Measurements from ENCODE around the gene ARTN. TPM values are rescaled to one million over a fixed set of nuclear protein-coding genes. Genes with fewer than 3 reads are reported as not detected.

ARTN gene
- total RNA-seq, 4 donors from 2014 or later, result 0.48 to 2.7 (median 1.3) TPM; not detected in 1

DNA sequence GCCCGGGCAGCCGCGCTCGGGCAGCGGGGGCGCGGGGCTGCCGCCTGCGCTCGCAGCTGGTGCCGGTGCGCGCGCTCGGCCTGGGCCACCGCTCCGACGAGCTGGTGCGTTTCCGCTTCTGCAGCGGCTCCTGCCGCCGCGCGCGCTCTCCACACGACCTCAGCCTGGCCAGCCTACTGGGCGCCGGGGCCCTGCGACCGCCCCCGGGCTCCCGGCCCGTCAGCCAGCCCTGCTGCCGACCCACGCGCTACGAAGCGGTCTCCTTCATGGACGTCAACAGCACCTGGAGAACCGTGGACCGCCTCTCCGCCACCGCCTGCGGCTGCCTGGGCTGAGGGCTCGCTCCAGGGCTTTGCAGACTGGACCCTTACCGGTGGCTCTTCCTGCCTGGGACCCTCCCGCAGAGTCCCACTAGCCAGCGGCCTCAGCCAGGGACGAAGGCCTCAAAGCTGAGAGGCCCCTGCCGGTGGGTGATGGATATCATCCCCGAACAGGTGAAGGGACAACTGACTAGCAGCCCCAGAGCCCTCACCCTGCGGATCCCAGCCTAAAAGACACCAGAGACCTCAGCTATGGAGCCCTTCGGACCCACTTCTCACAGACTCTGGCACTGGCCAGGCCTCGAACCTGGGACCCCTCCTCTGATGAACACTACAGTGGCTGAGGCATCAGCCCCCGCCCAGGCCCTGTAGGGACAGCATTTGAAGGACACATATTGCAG, 3.0 kb downstream of the ARTN start:
- peak in 1 of 2 donors; percentile 35 for DNase-seq
- Histone ChIP-seq H3K9me3 (no peaks in the 10 kb centered on the region), H3K36me3 (no peaks in the 10 kb centered on the region), H3K27me3 (no peaks in the 10 kb centered on the region), H3K4me1 (peaks cover 0 to 11% of the 10 kb centered on the region in 2 donors), H3K27ac (no peak overlapping the region), H3K4me3 (peak overlapping the region in 1 of 2 donors; percentile 34)
- intact Hi-C loops (cut with DNase I; ENCODE audit: low total_unique reads), result loop anchor here (5.0 kb wide), 1 partner anchor 174 kb away; no protein-coding TSS in a partner anchor
- TF ChIP-seq, protein P1, sequence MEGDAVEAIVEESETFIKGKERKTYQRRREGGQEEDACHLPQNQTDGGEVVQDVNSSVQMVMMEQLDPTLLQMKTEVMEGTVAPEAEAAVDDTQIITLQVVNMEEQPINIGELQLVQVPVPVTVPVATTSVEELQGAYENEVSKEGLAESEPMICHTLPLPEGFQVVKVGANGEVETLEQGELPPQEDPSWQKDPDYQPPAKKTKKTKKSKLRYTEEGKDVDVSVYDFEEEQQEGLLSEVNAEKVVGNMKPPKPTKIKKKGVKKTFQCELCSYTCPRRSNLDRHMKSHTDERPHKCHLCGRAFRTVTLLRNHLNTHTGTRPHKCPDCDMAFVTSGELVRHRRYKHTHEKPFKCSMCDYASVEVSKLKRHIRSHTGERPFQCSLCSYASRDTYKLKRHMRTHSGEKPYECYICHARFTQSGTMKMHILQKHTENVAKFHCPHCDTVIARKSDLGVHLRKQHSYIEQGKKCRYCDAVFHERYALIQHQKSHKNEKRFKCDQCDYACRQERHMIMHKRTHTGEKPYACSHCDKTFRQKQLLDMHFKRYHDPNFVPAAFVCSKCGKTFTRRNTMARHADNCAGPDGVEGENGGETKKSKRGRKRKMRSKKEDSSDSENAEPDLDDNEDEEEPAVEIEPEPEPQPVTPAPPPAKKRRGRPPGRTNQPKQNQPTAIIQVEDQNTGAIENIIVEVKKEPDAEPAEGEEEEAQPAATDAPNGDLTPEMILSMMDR (IDR thresholded peaks at IDR 0.05), result no peak
- TF ChIP-seq POLR2A (IDR thresholded peaks at IDR 0.05), result no peak

DNA sequence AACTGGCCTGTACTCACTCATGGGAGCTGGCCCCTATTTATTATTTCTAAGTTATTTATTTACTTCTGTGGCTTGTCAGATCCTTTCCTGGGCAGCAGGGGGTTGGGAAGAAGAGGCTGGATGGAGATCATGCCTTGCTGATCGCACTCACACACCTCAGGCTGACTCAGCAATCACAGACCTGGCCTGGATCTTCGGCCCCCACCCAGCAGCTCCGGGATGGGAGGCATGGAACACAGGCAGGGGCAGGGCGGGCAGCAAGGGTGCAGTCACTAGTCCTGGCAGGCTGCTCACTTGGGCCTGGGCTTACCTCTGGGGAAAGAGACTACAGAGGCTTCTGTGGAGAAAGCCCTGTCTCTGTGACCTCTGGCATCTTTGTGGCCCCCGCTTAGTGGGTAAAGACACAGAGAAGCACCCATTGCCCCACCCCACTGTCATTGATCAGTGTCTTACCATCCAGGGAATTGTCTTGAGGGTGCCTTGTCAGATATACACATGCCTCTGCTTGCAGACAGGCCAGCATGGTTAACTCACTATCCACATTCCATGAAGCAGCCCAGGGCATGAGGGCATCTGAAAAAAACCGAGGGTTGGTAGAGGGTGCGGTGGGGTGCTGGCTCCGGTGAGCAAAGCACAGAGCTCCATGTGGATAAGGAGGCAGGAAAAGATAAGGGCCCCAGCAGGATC, 3.7 kb downstream of the ARTN start:
- H3K27me3 ChIP-seq, result no peaks in the 10 kb centered on the region
- H3K27ac ChIP-seq, result no peak overlapping the region
- TF ChIP-seq POLR2A (IDR thresholded peaks at IDR 0.05), result no peak
- TF ChIP-seq, protein P1 (IDR thresholded peaks at IDR 0.05), result no peak
- H3K9me3 ChIP-seq, result no peaks in the 10 kb centered on the region
- no peak overlapping the region for H3K4me3 ChIP-seq
- H3K36me3 ChIP-seq, result no peaks in the 10 kb centered on the region
- H3K4me1 ChIP-seq, result peaks cover 0 to 11% of the 10 kb centered on the region in 2 donors
- intact Hi-C loops (cut with DNase I; ENCODE audit: low total_unique reads), result loop anchor here (5.0 kb wide), 1 partner anchor 175 kb away; no protein-coding TSS in a partner anchor
- DNase-seq, result no peak

DNA sequence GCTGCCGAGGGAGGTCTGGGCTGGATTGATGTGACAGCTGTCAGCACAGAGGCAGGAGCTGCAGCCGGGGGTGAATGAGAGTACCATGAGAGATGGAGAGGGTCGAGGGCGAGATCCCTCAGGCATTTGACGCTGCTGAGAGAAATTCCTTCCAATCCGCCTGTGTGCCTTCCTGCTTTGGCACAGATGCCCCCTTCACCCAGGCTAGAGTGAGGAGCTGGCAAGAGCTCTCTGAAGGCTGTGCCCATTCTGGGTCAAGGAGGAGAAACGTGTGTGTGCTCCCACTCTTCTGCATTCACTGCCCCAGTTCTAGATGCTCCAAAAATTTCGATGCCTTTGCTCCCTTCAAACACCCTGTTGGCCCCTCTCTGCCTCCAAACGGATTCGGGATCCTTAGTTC, 4.8 kb downstream of the ARTN start:
- no peaks in the 10 kb centered on the region for H3K27me3 ChIP-seq
- H3K4me1 ChIP-seq, result peaks cover 0 to 4% of the 10 kb centered on the region in 2 donors
- no peaks in the 10 kb centered on the region for H3K9me3 ChIP-seq
- intact Hi-C loops (cut with DNase I; ENCODE audit: low total_unique reads), result loop anchor here (5.0 kb wide), 1 partner anchor 176 kb away; no protein-coding TSS in a partner anchor
- no peak for DNase-seq
- no peaks in the 10 kb centered on the region for H3K36me3 ChIP-seq
- no peak overlapping the region for H3K27ac ChIP-seq
- H3K4me3 ChIP-seq, result no peak overlapping the region
- TF ChIP-seq POLR2A (IDR thresholded peaks at IDR 0.05), result no peak
- TF ChIP-seq, protein P1 (IDR thresholded peaks at IDR 0.05), result no peak

- Histone ChIP-seq H3K4me3 (no peak overlapping the region), H3K27me3 (no peaks in the 10 kb centered on the region), H3K27ac (no peak overlapping the region), H3K4me1 (no peaks in the 10 kb centered on the region), H3K36me3 (no peaks in the 10 kb centered on the region), H3K9me3 (no peaks in the 10 kb centered on the region)
- TF ChIP-seq, protein P1 (IDR thresholded peaks at IDR 0.05), result no peak
- no peak for TF ChIP-seq POLR2A (IDR thresholded peaks at IDR 0.05)
- no peak for DNase-seq
- intact Hi-C loops (cut with DNase I; ENCODE audit: low total_unique reads), result loop anchor here (5.0 kb wide), 1 partner anchor 177 kb away; no protein-coding TSS in a partner anchor
Observed at GRCh38 chr1:43938892-43939587, 5.4 kb downstream of the ARTN start.

Measured in uterus (tissue), 4 donors.